GM19455 (cell line): Measurements from ENCODE around the gene MSANTD1.

Experiments
- ATAC-seq: cut with Tn5 transposase; IDR thresholded peaks from one replicate; pipeline ENCODE4 v1.9.1; 2021; ENCODE audit not compliant: unreplicated experiment

MSANTD1 gene

GRCh38 chr4:3248811-3249661, at the start of gene MSANTD1:
TSS of gene MSANTD1 (plus strand) at chr4:3249159. CDS start at chr4:3249223, 64 bp downstream.
- no peak for ATAC-seq

- ATAC-seq, result no peak
Measured at GRCh38 chr4:3199653-3200422, 49.1 kb upstream of the MSANTD1 start.

GRCh38 chr4:3200423-3201090, 48.4 kb upstream of the MSANTD1 start:
- ATAC-seq, result no peak

GRCh38 chr4:3201718-3202702, 46.9 kb upstream of the MSANTD1 start:
- ATAC-seq, result peak; percentile 54

GRCh38 chr4:3202836-3203820, 45.8 kb upstream of the MSANTD1 start:
- ATAC-seq, result no peak

- no peak for ATAC-seq
Measured at GRCh38 chr4:3203971-3204431, 45.0 kb upstream of the MSANTD1 start.

- ATAC-seq, result no peak
Measured at GRCh38 chr4:3205995-3206394, 43.0 kb upstream of the MSANTD1 start.

- no peak for ATAC-seq
Measured at GRCh38 chr4:3206439-3207100, 42.4 kb upstream of the MSANTD1 start.

- ATAC-seq, result no peak
Measured at GRCh38 chr4:3207531-3208037, 41.4 kb upstream of the MSANTD1 start.

GRCh38 chr4:3208826-3209225, 40.1 kb upstream of the MSANTD1 start:
- no peak for ATAC-seq

- no peak for ATAC-seq
Measured at GRCh38 chr4:3209551-3210325, 39.2 kb upstream of the MSANTD1 start.

- ATAC-seq, result no peak
Measured at GRCh38 chr4:3210467-3210866, 38.5 kb upstream of the MSANTD1 start.

- ATAC-seq, result no peak
Measured at GRCh38 chr4:3211866-3212265, 37.1 kb upstream of the MSANTD1 start.

GRCh38 chr4:3212391-3213105, 36.4 kb upstream of the MSANTD1 start:
- ATAC-seq, result no peak

GRCh38 chr4:3213106-3213425, 35.9 kb upstream of the MSANTD1 start:
- ATAC-seq, result no peak

GRCh38 chr4:3213661-3214250, 35.2 kb upstream of the MSANTD1 start:
- no peak for ATAC-seq

GRCh38 chr4:3215256-3215655, 33.7 kb upstream of the MSANTD1 start:
- ATAC-seq, result no peak
